ENCODE data around the gene CDT1. TPM values are rescaled to one million over a fixed set of nuclear protein-coding genes. Genes with fewer than 3 reads are reported as not detected.

CDT1 gene
- total RNA-seq, 1 experiment from 2014 or later = 17.4 TPM

DNA sequence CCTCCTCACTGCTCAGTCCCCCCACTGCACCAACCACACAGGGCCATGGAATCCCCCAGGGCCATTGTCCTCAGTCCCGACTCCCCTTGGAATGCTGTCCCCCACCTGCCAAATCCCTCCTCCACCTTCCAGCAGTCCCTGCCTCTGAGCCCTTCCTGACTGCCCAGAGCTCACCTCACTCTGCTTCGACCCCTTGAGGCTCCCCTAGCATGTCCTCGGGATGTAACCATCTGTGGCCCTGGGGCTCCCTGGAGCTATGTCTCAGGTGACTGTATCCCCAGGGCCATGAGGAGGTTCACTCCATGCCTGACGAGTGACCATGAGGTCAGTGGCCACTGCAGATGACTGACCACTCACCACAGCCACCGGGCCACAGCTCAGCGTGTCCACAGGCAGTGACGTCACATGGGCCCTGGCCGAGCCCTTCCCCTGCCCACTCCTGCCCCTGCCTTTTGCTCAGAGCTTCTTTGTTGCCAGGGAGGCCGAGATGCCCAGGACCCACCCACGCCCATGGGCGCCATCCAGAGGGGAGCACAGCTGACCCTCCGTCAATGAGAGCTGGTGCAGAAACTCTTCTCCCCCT is 10.8 kb upstream of the CDT1 start:
- in situ Hi-C loops (cut with HindIII; ENCODE audit: low pct_unique_long_range_greater_than_20kb, low sequenced_read_pairs) = no loop called here
- DNase-seq (ENCODE audit: low read depth, low spot score) = no peak

DNA sequence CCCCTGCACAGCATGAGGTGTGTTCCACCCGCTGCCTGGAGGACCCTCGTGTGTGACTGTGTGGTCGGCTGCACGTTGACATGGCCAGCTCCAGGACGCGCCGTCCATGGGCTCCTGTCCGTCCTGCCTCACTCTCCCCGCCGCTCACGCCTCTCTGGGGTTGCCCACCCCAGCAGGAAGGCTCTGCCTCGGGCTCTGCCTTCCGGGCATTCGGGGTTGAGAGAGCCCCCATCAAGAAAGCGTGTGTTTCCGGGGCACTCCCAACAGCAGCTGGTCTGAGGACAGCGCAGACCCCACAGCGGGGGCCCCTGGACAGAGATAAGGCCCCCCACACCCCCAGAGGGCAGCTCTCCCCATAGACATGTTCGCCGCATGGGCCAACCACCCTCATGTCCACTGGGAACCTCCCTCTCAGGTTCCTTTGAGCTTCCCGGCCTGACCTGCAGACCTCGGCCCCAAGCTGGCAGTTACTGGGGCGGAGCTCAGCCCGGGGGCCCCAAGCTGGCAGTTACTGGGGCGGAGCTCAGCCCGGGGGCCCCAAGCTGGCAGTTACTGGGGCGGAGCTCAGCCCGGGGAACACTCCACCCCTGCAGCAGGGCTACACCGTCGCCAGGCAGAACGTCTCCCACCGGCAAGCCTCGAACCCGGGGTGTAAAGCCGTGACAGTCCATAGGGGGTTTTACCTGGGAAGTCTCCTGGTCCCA is 10.2 kb upstream of the CDT1 start:
- no peak for DNase-seq (ENCODE audit: low read depth, low spot score)
- in situ Hi-C loops (cut with HindIII; ENCODE audit: low pct_unique_long_range_greater_than_20kb, low sequenced_read_pairs) = no loop called here

DNA sequence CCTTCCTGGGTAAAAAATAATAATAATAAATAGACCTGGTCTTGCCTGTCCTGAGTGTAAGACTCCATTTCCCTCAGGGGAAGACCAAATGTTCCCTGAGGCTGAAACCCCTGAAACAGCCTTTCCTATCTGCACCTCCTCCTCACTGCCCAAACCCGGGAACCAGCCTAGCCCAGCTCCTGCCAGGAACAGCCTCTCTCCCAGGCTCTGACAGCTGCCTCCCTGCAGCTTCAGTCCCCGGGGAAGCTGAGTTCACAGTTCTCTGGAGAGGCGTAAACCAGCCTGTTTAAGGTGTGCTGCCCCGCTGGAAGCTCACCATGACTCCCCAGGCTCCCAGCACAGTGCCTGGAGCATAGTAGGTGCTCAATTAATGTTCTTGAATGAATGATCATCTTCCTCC is 7.3 kb upstream of the CDT1 start:
- in situ Hi-C loops (cut with HindIII; ENCODE audit: low pct_unique_long_range_greater_than_20kb, low sequenced_read_pairs) = no loop called here
- no peak for DNase-seq (ENCODE audit: low read depth, low spot score)

DNA sequence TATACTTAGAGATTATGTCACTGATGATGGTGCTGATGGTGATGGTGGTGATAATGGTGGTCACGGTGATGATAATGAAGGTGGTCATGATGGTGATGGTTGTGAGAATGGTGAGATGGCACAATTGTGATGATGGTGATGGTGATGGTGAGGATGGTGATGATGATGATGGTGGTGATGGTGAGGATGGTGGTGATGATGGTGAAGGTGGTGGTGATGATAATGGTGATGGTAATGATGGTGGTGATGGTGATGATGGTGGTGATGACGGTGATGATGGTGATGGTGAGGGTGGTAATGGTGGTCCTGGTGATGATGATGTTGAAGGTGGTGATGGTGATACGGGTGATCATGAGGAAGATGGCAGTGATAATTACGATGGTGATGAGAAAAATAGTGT is 5.5 kb upstream of the CDT1 start:
- in situ Hi-C loops (cut with HindIII; ENCODE audit: low pct_unique_long_range_greater_than_20kb, low sequenced_read_pairs) = no loop called here

DNA sequence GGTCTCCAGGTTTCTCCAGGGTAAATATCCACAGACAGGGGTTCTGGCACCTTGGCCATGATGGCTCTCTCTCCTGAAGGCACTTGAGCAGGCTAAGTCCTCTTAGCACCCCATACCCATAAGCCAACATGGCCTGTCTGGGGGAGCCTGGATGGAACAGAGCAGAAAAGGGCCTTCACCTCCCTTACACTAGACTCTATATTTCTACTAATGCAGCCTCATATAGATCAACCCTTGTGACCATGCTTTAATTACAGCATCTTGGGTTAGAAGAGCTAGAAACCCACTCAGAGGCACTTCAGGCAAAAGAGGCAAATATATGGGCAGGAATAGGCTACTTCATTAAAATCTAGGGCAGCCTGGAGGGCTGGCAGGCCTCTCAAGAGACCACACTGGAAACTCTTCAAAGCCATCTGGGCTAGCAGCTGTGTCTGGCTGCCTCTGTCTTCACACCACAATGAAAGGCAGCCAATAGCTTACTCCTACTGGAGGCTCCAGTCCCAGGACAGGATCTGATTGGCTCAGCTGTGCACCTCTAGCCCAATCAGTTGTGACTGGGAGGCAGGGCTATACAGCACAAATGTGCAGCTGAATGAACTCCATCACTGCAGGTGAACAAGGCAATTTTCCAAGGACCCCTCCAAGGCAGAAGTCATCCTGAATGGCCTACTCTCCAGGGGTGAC is 4.7 kb upstream of the CDT1 start:
- in situ Hi-C loops (cut with HindIII; ENCODE audit: low pct_unique_long_range_greater_than_20kb, low sequenced_read_pairs) = no loop called here
- peak; percentile 30 for DNase-seq (ENCODE audit: low read depth, low spot score)

More for the DNA sequence above, 5.5 kb upstream of the CDT1 start:
- no peak for DNase-seq (ENCODE audit: low read depth, low spot score)

DNA sequence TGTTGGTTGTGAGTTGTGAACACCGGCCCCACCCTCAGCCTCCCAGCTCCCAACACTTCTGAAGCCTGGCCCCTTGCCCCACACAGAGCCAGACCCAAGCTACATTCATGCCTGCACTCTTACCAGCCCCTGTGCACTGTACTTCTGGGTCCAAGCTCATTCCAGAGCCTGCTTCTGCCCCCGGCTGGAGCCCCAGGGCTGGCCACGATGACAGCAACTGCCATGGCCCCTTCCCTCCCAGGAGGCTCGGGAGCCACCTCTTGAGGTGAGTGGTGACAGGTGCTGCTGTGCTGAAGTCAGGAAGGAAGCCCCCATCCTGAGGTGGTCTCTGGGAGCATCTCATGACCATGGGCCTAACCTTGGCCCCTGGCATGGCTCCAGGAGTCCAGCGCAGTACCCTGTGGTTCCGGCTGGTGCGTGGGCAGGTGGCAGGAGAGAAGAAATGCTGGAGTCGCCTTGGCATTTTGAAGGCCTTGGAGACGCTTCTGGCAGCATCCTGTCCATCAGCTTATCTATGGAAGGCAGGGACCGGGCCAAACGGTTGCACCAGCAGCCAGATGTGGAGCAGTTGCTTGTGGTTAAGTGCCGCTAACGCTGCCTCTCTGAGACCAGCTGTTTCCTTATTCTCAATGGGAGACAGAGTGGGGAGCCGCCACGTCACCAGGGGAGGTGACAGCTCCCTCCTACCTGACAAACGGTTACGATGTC is 3.9 kb upstream of the CDT1 start:
- no peak for DNase-seq (ENCODE audit: low read depth, low spot score)
- in situ Hi-C loops (cut with HindIII; ENCODE audit: low pct_unique_long_range_greater_than_20kb, low sequenced_read_pairs) = no loop called here

DNA sequence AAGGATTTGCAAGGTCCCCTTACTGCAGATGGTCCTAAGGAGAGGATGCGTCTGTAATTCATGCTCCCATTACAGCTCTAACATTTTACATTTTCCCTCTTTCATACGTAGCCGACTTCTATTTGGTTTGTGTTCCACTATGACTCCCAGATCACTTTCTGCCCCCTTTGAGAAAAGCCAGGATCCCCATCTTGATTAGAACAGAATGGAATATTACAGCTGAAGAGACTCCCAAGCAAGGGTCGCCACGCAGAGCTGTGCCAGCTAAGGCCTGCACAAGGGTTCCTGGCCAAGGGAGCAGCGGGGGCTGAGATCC is 3.4 kb upstream of the CDT1 start:
- DNase-seq (ENCODE audit: low read depth, low spot score) = no peak
- in situ Hi-C loops (cut with HindIII; ENCODE audit: low pct_unique_long_range_greater_than_20kb, low sequenced_read_pairs) = no loop called here

DNA sequence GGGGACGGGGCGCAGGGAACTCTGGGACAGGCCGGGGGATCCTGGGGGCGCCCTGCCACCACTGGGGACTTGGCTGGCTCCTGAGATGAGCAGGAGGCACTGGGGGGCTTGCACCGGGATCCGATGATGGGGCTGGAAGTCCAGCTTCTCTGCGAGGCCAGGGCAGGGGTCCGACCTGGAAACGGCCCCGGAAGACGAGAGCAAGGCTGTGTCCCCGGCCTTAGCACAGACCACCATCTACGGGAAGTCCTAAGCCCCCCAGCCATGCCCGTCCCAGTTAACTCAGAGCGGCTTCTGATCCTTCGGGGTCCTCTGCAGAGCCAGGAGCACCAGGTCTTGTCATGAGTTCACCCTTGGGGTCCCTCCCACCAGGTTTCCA is 573 bp downstream of the CDT1 start:
- in situ Hi-C loops (cut with HindIII; ENCODE audit: low pct_unique_long_range_greater_than_20kb, low sequenced_read_pairs) = no loop called here
- no peak for DNase-seq (ENCODE audit: low read depth, low spot score)

DNA sequence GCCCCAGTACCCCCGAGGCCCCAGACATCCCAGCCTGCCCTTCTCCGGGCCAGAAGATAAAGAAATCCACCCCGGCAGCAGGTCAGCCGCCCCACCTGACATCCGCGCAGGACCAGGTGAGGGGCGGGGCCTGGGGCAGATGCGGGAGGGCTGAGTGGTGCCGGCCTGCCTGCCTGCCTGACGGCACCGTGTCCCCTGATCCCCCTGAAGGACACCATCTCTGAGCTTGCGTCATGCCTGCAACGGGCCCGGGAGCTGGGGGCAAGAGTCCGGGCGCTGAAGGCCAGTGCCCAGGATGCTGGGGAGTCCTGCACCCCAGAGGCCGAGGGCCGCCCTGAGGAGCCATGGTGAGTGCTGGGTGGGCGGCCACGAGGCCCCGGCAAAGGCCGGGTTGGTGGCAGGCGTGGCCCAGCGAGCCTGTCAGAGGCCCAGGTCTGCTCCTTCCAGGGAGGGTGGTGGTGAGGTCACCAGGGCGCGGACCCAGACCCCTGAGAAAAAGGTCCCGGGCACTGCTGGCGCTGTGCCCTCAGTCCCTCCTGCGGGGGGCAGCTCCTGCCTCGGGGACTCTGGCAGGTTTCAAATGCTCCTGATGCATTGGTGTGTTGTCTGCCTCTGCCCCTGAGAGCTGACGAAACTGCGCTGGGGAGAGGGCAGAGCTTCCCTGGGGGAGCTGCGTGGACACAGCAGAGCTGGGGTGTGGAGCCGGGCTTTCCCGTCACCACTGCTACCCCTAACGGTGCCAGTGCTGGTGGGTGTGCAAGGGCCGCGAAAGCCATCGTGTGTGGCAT is 1.2 kb downstream of the CDT1 start:
- in situ Hi-C loops (cut with HindIII; ENCODE audit: low pct_unique_long_range_greater_than_20kb, low sequenced_read_pairs) = no loop called here
- no peak for DNase-seq (ENCODE audit: low read depth, low spot score)

DNA sequence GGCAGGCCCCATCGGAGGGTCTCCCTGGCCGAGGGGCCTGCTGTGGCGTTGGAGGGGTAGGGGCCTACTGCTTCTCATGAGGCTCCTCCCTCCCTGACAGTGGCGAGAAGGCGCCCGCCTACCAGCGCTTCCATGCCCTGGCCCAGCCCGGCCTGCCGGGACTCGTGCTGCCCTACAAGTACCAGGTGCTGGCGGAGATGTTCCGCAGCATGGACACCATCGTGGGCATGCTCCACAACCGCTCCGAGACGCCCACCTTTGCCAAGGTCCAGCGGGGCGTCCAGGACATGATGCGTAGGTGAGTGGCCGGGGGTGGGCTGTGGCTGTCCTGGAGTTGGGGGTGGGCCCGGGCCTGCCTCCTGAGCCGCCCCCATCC is 1.7 kb downstream of the CDT1 start:
- DNase-seq (ENCODE audit: low read depth, low spot score) = no peak
- in situ Hi-C loops (cut with HindIII; ENCODE audit: low pct_unique_long_range_greater_than_20kb, low sequenced_read_pairs) = no loop called here

DNA sequence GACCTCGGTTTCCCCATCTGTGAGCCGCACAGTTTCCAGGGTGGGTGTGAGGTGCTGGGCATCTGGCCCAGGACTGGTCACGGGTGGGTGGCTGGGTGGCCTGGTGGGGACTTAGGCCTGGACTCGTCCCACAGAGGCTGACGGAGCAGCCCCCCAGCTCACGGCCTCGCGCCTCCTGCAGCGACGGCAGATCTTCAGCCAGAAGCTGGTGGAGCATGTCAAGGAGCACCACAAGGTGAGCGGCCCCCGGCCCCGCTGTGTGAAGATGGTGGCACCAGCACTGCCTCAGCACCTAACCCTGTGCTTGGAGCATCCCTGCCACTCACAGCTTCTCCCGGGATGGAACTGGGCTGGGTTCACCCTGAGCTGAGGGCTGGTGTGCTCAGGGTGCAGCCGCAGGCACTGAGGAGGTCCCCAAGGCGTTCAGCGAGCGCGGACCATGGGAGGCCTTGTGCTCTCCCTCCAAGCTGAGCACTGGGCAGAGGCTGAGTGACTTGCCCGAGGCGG is 2.4 kb downstream of the CDT1 start:
- no peak for DNase-seq (ENCODE audit: low read depth, low spot score)
- in situ Hi-C loops (cut with HindIII; ENCODE audit: low pct_unique_long_range_greater_than_20kb, low sequenced_read_pairs) = no loop called here

DNA sequence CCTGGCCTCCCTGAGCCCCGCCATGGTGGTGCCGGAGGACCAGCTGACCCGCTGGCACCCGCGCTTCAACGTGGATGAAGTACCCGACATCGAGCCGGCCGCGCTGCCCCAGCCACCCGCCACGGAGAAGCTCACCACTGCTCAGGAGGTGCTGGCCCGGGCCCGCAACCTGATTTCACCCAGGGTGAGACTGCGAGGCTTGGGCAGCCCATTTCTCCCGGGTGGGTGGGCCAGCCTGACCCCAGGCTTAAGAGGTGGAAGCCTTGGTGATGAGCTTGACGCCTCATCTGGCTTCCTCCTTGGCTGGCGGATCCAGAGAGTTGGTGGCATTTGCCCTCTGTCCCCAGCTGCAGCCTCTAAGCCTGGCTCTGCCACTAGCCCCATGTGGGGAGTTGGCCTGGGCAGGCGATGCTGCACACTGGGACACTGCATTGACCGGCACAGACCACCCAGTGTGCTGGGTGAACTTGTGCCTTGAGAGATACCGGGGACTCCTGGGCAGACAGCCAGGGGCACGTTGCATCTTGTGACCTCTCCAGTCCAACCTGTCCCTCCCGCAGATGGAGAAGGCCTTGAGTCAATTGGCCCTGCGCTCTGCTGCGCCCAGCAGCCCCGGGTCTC is 3.0 kb downstream of the CDT1 start:
- in situ Hi-C loops (cut with HindIII; ENCODE audit: low pct_unique_long_range_greater_than_20kb, low sequenced_read_pairs) = no loop called here
- DNase-seq (ENCODE audit: low read depth, low spot score) = no peak

DNA sequence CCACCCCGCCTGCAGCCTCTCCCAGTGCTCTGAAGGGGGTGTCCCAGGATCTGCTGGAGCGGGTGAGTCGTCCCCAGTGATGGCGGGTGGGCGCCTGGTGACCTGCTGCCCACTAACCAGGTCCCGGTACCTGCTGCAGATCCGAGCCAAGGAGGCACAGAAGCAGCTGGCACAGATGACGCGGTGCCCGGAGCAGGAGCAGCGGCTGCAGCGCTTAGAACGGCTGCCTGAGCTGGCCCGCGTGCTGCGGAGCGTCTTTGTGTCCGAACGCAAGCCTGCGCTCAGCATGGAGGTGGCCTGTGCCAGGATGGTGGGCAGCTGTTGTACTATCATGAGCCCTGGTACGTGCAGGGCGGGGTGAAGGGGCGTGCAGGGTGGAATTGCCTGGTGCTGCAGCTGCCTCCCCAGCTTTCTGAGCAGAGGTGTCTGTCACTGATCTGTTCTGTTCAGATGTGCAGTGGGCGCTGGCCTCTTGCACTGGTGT is 3.6 kb downstream of the CDT1 start:
- no peak for DNase-seq (ENCODE audit: low read depth, low spot score)
- in situ Hi-C loops (cut with HindIII; ENCODE audit: low pct_unique_long_range_greater_than_20kb, low sequenced_read_pairs) = no loop called here

DNA sequence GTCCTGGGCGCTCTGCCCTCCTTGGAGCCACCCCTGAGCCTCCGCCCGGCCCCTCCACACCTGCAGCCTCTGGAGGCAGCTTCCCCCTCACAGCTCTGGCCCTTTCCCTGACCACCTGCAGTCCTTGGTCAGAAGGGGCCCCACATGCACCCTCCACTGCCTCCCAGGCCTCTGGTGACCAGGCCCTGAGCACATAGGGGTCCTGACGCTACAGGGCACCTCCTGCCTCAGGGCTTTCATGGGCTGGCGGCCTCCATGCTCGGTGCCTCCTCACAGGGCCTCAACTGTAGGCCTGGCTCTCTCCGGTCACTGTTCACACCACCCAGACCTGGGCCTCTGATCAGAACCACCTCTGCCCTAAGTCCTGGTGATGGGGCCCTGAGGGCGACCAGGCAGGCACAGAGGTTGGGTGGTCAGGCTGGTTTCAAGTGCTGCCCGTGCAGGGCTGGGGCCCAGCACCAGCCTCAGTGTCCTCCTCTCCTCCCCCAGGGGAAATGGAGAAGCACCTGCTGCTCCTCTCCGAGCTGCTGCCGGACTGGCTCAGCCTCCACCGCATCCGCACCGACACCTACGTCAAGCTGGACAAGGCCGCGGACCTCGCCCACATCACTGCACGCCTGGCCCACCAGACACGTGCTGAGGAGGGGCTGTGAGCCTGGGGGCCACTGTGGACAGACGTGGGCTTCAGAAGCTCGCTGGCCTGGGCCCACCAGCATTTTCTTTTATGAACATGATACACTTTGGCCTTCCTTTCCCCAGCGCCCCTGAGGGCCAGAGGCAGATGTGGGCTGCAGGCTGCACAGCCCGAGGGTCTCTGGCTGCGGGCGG is 4.3 kb downstream of the CDT1 start:
- DNase-seq (ENCODE audit: low read depth, low spot score) = no peak
- in situ Hi-C loops (cut with HindIII; ENCODE audit: low pct_unique_long_range_greater_than_20kb, low sequenced_read_pairs) = no loop called here

DNA sequence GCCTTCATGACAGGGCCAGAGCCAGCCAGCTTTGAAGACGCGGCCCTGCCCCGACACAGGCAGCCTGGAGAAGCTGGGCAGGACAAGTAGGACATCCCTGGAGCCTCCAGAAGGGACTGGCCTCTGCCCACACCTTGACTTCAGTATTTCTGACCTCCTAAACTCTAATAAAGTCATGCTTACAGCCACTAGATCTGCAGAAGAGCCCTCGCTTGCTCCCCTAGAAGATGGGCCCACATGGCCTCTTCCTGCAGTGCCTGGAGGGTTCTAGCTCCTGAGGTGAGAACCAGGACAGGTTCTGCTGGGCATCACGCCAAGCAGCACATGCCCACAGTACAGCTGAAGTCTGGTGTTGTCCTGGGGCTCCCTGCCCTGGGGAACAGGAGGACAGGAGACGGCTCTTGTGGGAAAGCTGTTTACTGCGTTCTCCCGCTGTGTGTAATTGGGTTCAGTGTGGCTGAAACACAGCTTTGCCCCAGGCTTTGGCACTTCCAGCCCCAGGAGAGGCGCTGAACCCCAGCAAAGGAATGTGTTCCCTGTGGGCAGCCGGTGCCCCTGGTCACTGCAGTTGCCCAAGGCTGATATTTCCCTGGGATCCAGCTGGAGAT is 5.6 kb downstream of the CDT1 start:
- no peak for DNase-seq (ENCODE audit: low read depth, low spot score)
- in situ Hi-C loops (cut with HindIII; ENCODE audit: low pct_unique_long_range_greater_than_20kb, low sequenced_read_pairs) = no loop called here

DNA sequence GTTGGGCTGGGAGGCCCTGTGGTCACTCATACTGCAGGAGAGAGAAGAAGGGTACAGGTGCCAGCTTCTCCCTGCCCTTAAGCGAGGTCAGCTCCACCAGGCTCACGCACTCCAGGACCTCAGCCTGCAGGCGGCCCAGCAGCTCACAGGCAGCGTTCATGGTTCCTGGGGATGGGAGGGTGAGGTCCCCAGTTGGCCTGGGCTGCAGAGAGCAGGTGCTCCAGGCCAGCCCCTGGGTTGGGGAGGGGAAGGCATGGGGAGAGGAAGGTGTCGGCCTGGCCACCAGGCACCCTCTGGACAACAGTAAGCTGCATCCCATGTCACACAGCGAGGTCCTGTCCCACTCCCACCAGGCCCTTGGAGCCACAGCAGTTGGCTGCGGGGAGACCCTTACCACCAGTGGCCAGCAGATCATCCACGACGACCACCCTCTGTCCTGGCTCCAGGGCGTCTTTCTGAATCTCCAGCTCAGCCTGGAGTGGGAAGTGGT is 6.1 kb downstream of the CDT1 start:
- DNase-seq (ENCODE audit: low read depth, low spot score) = no peak
- in situ Hi-C loops (cut with HindIII; ENCODE audit: low pct_unique_long_range_greater_than_20kb, low sequenced_read_pairs) = no loop called here
